Hematopoietic multipotent progenitor cell treated with erythropoietin and hydrocortisone succinate and interleukin-3 and kit ligand, for 17 days (in vitro differentiated cells): Measurements from ENCODE around the gene CIP2A.

Experiments used
- DNase-seq: peaks from one replicate; pipeline ENCODE4 v3.0.0-alpha.2; 2015; ENCODE audit warnings: low spot score

The CIP2A gene

GRCh38 chr3:108510496-108510895 is 78.7 kb downstream of the CIP2A start, which contains the start of gene MYH15:
MYH15 (minus strand) TSS chr3:108510596; CDS start chr3:108510530, 66 bp downstream.
- DNase-seq, result no peak

DNA sequence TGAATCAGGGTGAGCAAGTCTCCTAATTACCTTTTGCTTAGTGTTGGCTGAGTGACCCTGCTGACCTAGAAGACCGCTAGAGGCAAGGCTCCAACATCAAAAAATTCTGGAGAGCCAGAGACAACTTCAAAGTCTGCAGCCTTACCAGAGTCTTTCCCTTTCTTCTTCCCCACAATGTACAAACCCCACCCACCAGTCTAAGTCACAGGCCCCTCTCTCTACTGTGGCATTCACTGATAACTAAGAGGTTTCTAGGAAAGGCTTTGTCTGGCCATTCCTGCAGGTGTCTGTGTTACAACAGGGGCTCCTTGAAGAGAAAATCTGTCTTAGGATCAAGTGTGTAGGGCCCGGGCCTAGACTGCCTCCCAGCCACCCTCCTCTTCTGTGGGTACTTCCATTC is 79.4 kb downstream of the CIP2A start:
- no peak for DNase-seq

DNA sequence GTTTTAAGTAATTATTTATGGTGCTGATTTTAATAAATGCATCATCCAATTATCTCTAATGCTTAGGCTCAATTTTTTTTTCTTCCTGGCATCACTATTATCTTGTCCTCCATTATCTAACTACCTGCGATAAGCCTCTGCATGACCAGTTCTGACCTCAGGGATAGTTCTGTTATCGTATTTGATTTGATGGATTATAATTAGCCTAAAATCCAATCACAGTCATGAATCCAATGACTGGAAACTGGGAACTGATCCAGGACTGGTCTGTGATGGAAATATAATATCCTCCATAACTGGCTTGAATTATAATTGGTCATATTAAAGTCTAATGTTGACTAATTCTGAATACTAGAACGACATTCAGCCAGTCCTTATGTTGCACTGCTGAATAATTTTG is 80.0 kb downstream of the CIP2A start:
- no peak for DNase-seq

DNA sequence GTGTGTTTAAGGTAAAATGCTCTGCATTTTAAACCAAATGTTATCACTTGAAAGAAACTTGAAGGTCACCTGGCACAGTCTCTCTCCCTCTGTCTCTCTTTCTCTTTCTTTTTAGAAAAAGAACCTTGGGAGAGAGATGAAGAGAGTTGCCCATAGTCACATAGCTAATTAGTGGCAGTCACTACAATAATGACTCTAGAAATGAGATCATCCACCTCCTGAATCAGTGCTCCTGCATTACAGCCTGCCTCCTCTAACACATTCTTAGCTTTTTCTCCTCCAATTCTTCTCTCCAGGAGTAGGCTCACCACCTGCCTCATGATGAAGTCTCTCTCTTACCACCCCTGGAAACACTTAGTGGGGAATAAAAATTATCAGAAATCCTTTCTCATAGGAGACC is 81.3 kb downstream of the CIP2A start:
- no peak for DNase-seq

GRCh38 chr3:108505811-108506210 is 83.4 kb downstream of the CIP2A start:
- no peak for DNase-seq

DNA sequence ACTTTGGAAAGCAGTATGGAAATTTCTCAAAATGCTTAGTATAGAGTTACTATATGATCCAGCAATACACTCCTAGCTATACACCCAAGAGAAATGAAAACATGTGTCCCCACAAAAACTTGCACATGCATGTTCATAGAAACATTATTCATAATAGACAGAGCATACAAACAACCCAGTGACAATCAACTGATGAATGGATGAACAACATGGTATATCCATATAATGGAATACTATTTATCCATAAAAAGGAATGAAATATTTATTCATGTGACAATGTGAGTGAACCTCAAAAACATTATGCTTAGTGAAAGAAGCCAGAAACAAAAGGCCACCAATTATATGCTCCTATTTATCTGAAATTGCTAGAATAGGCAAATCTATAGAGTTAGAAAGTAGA is 85.5 kb downstream of the CIP2A start:
- no peak for DNase-seq

- DNase-seq, result no peak
Measured at GRCh38 chr3:108501535-108501934, 87.7 kb downstream of the CIP2A start.

- no peak for DNase-seq
Measured at GRCh38 chr3:108500728-108501127, 88.5 kb downstream of the CIP2A start.
